K562 (cell line): ENCODE measurements around the gene PGF. TPM values are rescaled to one million over a fixed set of nuclear protein-coding genes. Genes with fewer than 3 reads are reported as not detected.

Experiments
- DMBX1 ChIP-seq: fragments of 250-450 bp; sonication (Bioruptor Pico); IDR thresholded peaks from 2 replicates; pipeline ENCODE4 v1.8.0; 2022; ENCODE audit warnings: inconsistent platforms, mild to moderate bottlenecking, moderate library complexity, borderline replicate concordance
- PHF8 ChIP-seq: fragments of 200-600 bp; sonication (generic); IDR thresholded peaks from 2 replicates; pipeline ENCODE4 v1.6.1; 2012; ENCODE audit warnings: mixed run types, mild to moderate bottlenecking, inconsistent platforms, low read length, moderate library complexity, borderline replicate concordance
- RB1 ChIP-seq: fragments of 450-650 bp; IDR thresholded peaks from 2 replicates; pipeline ENCODE4 v1.6.1; 2017; ENCODE audit warnings: low read depth, mild to moderate bottlenecking
- ZNF318 ChIP-seq, 2 experiments: fragments of 450-650 bp; IDR thresholded peaks; 2 replicates each; pipeline ENCODE4 v1.6.1; 2016; ENCODE audit warnings: mild to moderate bottlenecking in 2 of 2, borderline replicate concordance in 1 of 2, low read depth in 1 of 2, moderate library complexity in 1 of 2
- polyA plus RNA-seq, 8 experiments: library from polyadenylated mRNA; depleted of rRNA in 4 of 8; stranded (reverse) in 5 of 8; unstranded in 3 of 8; fragments of >200 nt; fragmentation: Nextera tagmentation in 2 of 8; fragmentation: Illumina TruSeq in 1 of 8; extraction: Ambion mirVana in 2 of 8; extraction: Trizol in 1 of 8; gene quantifications; 2 replicates each; pipeline versions ENCODE4 v1.2.1 to v1.2.3, GENCODE V29; 2011 to 2014; ENCODE audit warnings: inconsistent platforms in 1 of 8, missing spikeins in 1 of 8
- total RNA-seq, 7 experiments: library from RNA; depleted of rRNA in 6 of 7; stranded (reverse); fragments of >200 nt in 6 of 7; fragmentation: Illumina TruSeq in 2 of 7; extraction: Trizol in 2 of 7; gene quantifications; 2 replicates each; pipeline versions ENCODE4 v1.2.1 to v1.2.3, GENCODE V29; 2011 to 2021; ENCODE audit warnings: low replicate concordance in 1 of 7
- TF ChIP-seq, protein P1 (sequence below): fragments of 250-450 bp; sonication (Bioruptor Pico); IDR thresholded peaks from 2 replicates; pipeline ENCODE4 v1.8.0; 2022; ENCODE audit warnings: moderate library complexity, mild to moderate bottlenecking, inconsistent platforms
- TF ChIP-seq, protein P2 (sequence below): sonication (generic); formaldehyde crosslinking; IDR thresholded peaks from 2 replicates; pipeline ENCODE4 v1.8.0; 2022; ENCODE audit warnings: missing genetic modification reagents, mild to moderate bottlenecking, moderate library complexity, borderline replicate concordance
- TF ChIP-seq, protein P3 (sequence below): fragments of 200-800 bp; sonication (Bioruptor generic); IDR thresholded peaks from 2 replicates; pipeline ENCODE4 v1.6.1; 2017; ENCODE audit warnings: missing genetic modification characterization, missing compliant biosample characterization
- TF ChIP-seq, protein P4 (sequence below): sonication (generic); formaldehyde crosslinking; IDR thresholded peaks from 2 replicates; pipeline ENCODE4 v1.8.1; 2023; ENCODE audit warnings: missing genetic modification reagents, mild to moderate bottlenecking, borderline replicate concordance

PGF gene
- total and polyA plus RNA-seq, 9 of the 15 experiments (the other 6 are each of a cell fraction or from before 2014, with no cell fraction given): 0.04 to 0.44 (median 0.18) TPM

GRCh38 chr14:74941676-74942097 lies 13.7 kb downstream of the PGF start (continued):
- TF ChIP-seq, protein P1, sequence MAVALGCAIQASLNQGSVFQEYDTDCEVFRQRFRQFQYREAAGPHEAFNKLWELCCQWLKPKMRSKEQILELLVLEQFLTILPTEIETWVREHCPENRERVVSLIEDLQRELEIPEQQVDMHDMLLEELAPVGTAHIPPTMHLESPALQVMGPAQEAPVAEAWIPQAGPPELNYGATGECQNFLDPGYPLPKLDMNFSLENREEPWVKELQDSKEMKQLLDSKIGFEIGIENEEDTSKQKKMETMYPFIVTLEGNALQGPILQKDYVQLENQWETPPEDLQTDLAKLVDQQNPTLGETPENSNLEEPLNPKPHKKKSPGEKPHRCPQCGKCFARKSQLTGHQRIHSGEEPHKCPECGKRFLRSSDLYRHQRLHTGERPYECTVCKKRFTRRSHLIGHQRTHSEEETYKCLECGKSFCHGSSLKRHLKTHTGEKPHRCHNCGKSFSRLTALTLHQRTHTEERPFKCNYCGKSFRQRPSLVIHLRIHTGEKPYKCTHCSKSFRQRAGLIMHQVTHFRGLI: no peak
- TF ChIP-seq RB1: no peak
- no peak for TF ChIP-seq DMBX1 (CRISPR knock-in tag)
- TF ChIP-seq PHF8: peak; percentile 26; the same call in 1 of the 2 replicates
- TF ChIP-seq, protein P2, sequence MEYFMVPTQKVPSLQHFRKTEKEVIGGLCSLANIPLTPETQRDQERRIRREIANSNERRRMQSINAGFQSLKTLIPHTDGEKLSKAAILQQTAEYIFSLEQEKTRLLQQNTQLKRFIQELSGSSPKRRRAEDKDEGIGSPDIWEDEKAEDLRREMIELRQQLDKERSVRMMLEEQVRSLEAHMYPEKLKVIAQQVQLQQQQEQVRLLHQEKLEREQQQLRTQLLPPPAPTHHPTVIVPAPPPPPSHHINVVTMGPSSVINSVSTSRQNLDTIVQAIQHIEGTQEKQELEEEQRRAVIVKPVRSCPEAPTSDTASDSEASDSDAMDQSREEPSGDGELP (CRISPR knock-in tag): peak; percentile 85; the same call in 1 of the 2 replicates
- TF ChIP-seq, protein P3, sequence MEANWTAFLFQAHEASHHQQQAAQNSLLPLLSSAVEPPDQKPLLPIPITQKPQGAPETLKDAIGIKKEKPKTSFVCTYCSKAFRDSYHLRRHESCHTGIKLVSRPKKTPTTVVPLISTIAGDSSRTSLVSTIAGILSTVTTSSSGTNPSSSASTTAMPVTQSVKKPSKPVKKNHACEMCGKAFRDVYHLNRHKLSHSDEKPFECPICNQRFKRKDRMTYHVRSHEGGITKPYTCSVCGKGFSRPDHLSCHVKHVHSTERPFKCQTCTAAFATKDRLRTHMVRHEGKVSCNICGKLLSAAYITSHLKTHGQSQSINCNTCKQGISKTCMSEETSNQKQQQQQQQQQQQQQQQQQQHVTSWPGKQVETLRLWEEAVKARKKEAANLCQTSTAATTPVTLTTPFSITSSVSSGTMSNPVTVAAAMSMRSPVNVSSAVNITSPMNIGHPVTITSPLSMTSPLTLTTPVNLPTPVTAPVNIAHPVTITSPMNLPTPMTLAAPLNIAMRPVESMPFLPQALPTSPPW (CRISPR knock-in tag): peak; percentile 36; the same call in 1 of the 2 replicates
- TF ChIP-seq, protein P4, sequence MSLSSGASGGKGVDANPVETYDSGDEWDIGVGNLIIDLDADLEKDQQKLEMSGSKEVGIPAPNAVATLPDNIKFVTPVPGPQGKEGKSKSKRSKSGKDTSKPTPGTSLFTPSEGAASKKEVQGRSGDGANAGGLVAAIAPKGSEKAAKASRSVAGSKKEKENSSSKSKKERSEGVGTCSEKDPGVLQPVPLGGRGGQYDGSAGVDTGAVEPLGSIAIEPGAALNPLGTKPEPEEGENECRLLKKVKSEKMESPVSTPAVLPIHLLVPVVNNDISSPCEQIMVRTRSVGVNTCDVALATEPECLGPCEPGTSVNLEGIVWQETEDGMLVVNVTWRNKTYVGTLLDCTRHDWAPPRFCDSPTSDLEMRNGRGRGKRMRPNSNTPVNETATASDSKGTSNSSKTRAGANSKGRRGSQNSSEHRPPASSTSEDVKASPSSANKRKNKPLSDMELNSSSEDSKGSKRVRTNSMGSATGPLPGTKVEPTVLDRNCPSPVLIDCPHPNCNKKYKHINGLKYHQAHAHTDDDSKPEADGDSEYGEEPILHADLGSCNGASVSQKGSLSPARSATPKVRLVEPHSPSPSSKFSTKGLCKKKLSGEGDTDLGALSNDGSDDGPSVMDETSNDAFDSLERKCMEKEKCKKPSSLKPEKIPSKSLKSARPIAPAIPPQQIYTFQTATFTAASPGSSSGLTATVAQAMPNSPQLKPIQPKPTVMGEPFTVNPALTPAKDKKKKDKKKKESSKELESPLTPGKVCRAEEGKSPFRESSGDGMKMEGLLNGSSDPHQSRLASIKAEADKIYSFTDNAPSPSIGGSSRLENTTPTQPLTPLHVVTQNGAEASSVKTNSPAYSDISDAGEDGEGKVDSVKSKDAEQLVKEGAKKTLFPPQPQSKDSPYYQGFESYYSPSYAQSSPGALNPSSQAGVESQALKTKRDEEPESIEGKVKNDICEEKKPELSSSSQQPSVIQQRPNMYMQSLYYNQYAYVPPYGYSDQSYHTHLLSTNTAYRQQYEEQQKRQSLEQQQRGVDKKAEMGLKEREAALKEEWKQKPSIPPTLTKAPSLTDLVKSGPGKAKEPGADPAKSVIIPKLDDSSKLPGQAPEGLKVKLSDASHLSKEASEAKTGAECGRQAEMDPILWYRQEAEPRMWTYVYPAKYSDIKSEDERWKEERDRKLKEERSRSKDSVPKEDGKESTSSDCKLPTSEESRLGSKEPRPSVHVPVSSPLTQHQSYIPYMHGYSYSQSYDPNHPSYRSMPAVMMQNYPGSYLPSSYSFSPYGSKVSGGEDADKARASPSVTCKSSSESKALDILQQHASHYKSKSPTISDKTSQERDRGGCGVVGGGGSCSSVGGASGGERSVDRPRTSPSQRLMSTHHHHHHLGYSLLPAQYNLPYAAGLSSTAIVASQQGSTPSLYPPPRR: no peak
- no peak for TF ChIP-seq ZNF318 (IDR thresholded peaks at IDR 0.05; ENCODE audit: borderline replicate concordance in 1 of 2, low read depth in 1 of 2)
